ENCODE data around the gene FUBP3.

GRCh38 chr9:130639866-130640555, 60.6 kb downstream of the FUBP3 start:
- TF ChIP-seq CTCF (IDR thresholded peaks at IDR 0.05; ENCODE audit: insufficient read depth, low read length) (no peak), SPI1 (IDR thresholded peaks at IDR 0.05; ENCODE audit: borderline replicate concordance, low read depth) (no peak), POLR2AphosphoS5 (IDR thresholded peaks at IDR 0.05; ENCODE audit: low read depth) (no peak)
